Liver (tissue), 9 donors: ENCODE results near the gene PXYLP1. TPM values are rescaled to one million over a fixed set of nuclear protein-coding genes. Genes with fewer than 3 reads are reported as not detected.
A peak's percentile ranks its signal among the peaks of the same experiment; 100 is the strongest.

Experiments
- DNase-seq: peaks from one replicate; pipeline ENCODE4 v3.0.0-alpha.2; 2017; ENCODE audit warnings: low spot score
- H3K27ac ChIP-seq, 2 donors: one replicate each; pipeline ENCODE4 v1.7.0; 2013; ENCODE audit warnings: inconsistent platforms in 2 of 2, low read length in 2 of 2, control low read depth in 1 of 2, low read depth in 1 of 2, mild to moderate bottlenecking in 1 of 2
- H3K27me3 ChIP-seq, 4 donors: one replicate each; pipeline versions ENCODE4 v1.6.1 to v1.7.0; 2013; ENCODE audit warnings: low read length in 3 of 4, inconsistent platforms in 1 of 4, mild to moderate bottlenecking in 1 of 4, moderate library complexity in 1 of 4; ENCODE audit not compliant: control insufficient read depth in 4 of 4, insufficient read depth in 4 of 4
- H3K36me3 ChIP-seq, 4 donors: one replicate each; pipeline versions ENCODE4 v1.6.1 to v1.7.0; 2013; ENCODE audit warnings: low read length in 3 of 4, mild to moderate bottlenecking in 3 of 4, low read depth in 1 of 4, moderate library complexity in 1 of 4; ENCODE audit not compliant: control insufficient read depth in 4 of 4, insufficient read depth in 3 of 4
- H3K4me1 ChIP-seq, 4 donors: one replicate each; pipeline versions ENCODE4 v1.6.1 to v1.7.0; 2013; ENCODE audit warnings: low read length in 3 of 4, mild to moderate bottlenecking in 3 of 4, moderate library complexity in 1 of 4; ENCODE audit not compliant: control insufficient read depth in 4 of 4, insufficient read depth in 4 of 4
- H3K4me3 ChIP-seq, 3 donors: one replicate each; pipeline versions ENCODE4 v1.6.1 to v1.7.0; 2013; ENCODE audit warnings: low read length in 3 of 3, control low read depth in 1 of 3, low read depth in 1 of 3, mild to moderate bottlenecking in 1 of 3
- H3K9ac ChIP-seq, 2 donors: one replicate each; pipeline ENCODE4 v1.7.0; 2013; ENCODE audit warnings: low read length in 2 of 2, mild to moderate bottlenecking in 2 of 2, moderate library complexity in 2 of 2, control low read depth in 1 of 2, low read depth in 1 of 2
- H3K9me3 ChIP-seq, 4 donors: one replicate each; pipeline versions ENCODE4 v1.6.1 to v1.7.0; 2013; ENCODE audit warnings: low read length in 3 of 4; ENCODE audit not compliant: control insufficient read depth in 4 of 4
- EGR1 ChIP-seq, 2 donors: IDR thresholded peaks; 2 replicates each; pipeline ENCODE4 v1.6.1; 2016 to 2018; ENCODE audit warnings: antibody characterized with exemption in 2 of 2, low read depth in 2 of 2
- FOXA1 ChIP-seq: IDR thresholded peaks from 2 replicates; pipeline ENCODE4 v1.6.1; 2016; ENCODE audit warnings: antibody characterized with exemption
- GABPA ChIP-seq, 2 donors: IDR thresholded peaks in 1 of 2; conservative IDR thresholded peaks in 1 of 2; 2 replicates each; pipeline ENCODE4 v1.6.1; 2016; ENCODE audit warnings: antibody characterized with exemption in 2 of 2, mild to moderate bottlenecking in 1 of 2, moderate library complexity in 1 of 2
- HNF4A ChIP-seq, 2 donors: conservative IDR thresholded peaks; 2 replicates each; pipeline ENCODE4 v1.6.1; 2016; ENCODE audit warnings: antibody characterized with exemption in 2 of 2, mild to moderate bottlenecking in 2 of 2
- HNF4G ChIP-seq: IDR thresholded peaks from 2 replicates; pipeline ENCODE4 v1.6.1; 2016; ENCODE audit warnings: antibody characterized with exemption
- JUND ChIP-seq, 2 donors: IDR thresholded peaks; 2 replicates each; pipeline ENCODE4 v1.6.1; 2016; ENCODE audit warnings: antibody characterized with exemption in 2 of 2
- NR2F2 ChIP-seq: IDR thresholded peaks from 2 replicates; pipeline ENCODE4 v1.6.1; 2016; ENCODE audit warnings: antibody characterized with exemption
- RAD21 ChIP-seq, 2 donors: IDR thresholded peaks; 2 replicates each; pipeline ENCODE4 v1.6.1; 2016; ENCODE audit warnings: antibody characterized with exemption in 2 of 2, mild to moderate bottlenecking in 2 of 2
- RXRA ChIP-seq, 2 donors: IDR thresholded peaks; 2 replicates each; pipeline ENCODE4 v1.6.1; 2017 to 2018; ENCODE audit warnings: antibody characterized with exemption in 2 of 2, mild to moderate bottlenecking in 1 of 2
- SP1 ChIP-seq: IDR thresholded peaks from 2 replicates; pipeline ENCODE4 v1.6.1; 2018; ENCODE audit warnings: antibody characterized with exemption, mild to moderate bottlenecking
- TAF1 ChIP-seq: conservative IDR thresholded peaks from 2 replicates; pipeline ENCODE4 v1.6.1; 2016; ENCODE audit warnings: antibody characterized with exemption, mild to moderate bottlenecking
- YY1 ChIP-seq: IDR thresholded peaks from 2 replicates; pipeline ENCODE4 v1.6.1; 2016; ENCODE audit warnings: antibody characterized with exemption, mild to moderate bottlenecking
- WGBS: extraction: QIAGEN DNeasy Blood & Tissue Kit; methylation state at CpG from one replicate; pipeline ENCODE4 v1.1.7; 2013; 5-methylcytosine and 5-hydroxymethylcytosine counted together
- polyA plus RNA-seq, 2 donors: library from polyadenylated mRNA; stranded (reverse) in 1 of 2; unstranded in 1 of 2; fragments of 200-250 nt in 1 of 2; fragments of >200 nt in 1 of 2; fragmentation: Nextera tagmentation in 1 of 2; extraction: Ambion mirVana in 1 of 2; gene quantifications; one replicate each; pipeline versions ENCODE4 v1.2.1 to v1.2.3, GENCODE V29; 2013 to 2015
- total RNA-seq, 2 donors: library from RNA; depleted of rRNA; stranded (reverse); fragments of >200 nt; gene quantifications; one replicate each; pipeline ENCODE4 v1.2.3, GENCODE V29; 2014
- TF ChIP-seq, protein P1 (sequence below): IDR thresholded peaks from 2 replicates; pipeline ENCODE4 v1.6.1; 2016; ENCODE audit warnings: antibody characterized with exemption, mild to moderate bottlenecking
- TF ChIP-seq, protein P2 (sequence below): IDR thresholded peaks from 2 replicates; pipeline ENCODE4 v1.6.1; 2016; ENCODE audit warnings: antibody characterized with exemption
- TF ChIP-seq, protein P3 (sequence below): fragments of 150-350 bp; IDR thresholded peaks from 2 replicates; pipeline ENCODE4 v1.5.1; 2017; ENCODE audit warnings: improper control_type of control experiment, low read depth, low read length; ENCODE audit not compliant: missing input control
- donor health status: healthy.
- donor health status: healthy.
- donor health status: healthy.
- donor health status: healthy.
- donor health status: healthy.

PXYLP1 gene
- total and polyA plus RNA-seq, 4 donors: 1.1 to 5.3 (median 3.1) TPM

DNA sequence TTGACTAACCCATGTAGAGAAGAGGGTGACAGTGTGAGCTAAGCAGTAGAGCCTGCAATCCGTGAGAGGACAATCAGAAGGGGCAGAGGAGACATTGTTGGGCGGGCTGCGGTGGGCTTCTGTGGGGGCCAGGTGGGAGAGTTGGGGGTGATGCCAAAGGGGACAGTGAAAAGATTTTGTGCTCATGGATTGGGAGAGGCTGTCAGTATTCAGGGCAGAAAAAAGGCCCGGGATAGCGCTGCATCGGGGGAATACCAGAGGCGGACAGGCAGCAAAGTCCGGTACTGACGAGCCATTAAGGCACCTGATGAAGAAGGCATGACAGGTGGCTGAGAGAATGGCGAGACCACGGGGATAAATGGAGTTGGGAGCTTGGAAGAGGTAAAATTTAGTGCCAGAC, 1.3 kb upstream of the PXYLP1 start:
- Histone ChIP-seq H3K9ac (no peak overlapping the region), H3K27me3 (no peaks in the 10 kb centered on the region), H3K4me3 (no peak overlapping the region), H3K9me3 (no peaks in the 10 kb centered on the region), H3K27ac (no peak overlapping the region), H3K36me3 (no peaks in the 10 kb centered on the region), H3K4me1 (peaks cover 1 to 17% (median 9%) of the 10 kb centered on the region in 4 donors)
- TF ChIP-seq YY1 (no peak), EGR1 (IDR thresholded peaks at IDR 0.05; ENCODE audit: low read depth in 2 of 2) (no peak), FOXA1 (no peak), NR2F2 (no peak), RAD21 (IDR thresholded peaks at IDR 0.05) (no peak), HNF4A (conservative IDR thresholded peaks at IDR 0.05) (no peak)
- 98% methylated on average over 11 of the region's 11 CpGs for WGBS
- no peak for DNase-seq

DNA sequence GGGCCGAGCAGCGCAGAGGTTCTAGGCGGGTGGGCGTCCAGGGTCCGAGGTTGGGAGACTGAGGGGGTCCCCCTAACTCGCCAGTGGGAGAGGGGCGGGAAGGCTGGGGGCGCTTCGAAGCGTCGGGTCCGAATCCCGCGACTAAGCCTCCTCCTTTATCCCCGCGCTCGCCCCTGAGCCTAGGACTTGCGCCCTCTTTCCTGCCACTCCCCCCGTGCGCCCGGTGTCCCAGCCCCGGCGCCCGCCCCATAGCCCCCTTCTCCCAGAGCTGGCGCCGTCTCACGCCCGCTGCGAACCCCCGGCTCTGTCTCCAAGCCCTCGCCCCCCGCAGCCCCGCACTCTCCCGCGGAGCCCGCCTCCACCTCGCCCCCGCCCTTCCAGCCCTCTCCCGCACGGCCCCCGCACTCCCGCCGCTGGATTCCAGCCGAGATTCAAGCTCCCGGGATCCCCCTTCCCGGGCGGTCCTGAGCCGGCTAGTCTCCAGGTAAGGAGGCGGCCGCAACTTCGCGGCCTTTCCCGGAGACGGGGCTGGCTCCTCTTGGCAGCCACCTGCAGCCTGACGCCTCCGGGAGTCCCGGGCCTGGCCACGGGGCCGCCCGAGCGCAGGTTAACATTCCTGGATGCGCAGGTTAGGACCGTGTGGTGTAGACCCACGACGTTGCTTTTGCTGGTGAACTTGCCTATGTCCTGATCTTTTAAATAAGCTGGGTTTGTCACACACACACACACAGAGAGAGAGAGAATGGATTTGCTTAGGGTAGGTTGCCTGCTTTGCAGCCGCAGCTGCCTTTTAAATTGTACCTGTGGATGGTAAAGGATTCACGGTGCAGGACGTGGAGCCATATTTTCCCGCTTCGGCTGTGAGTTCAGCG, 563 bp downstream of the PXYLP1 start:
- Histone ChIP-seq H3K27ac (no peak overlapping the region), H3K4me1 (peaks cover 2 to 27% (median 18%) of the 10 kb centered on the region in 4 donors), H3K27me3 (no peaks in the 10 kb centered on the region), H3K4me3 (peak overlapping the region; percentile 38 to 72 (median 69)), H3K9me3 (no peaks in the 10 kb centered on the region), H3K36me3 (no peaks in the 10 kb centered on the region), H3K9ac (peak overlapping the region in 1 of 2 donors; percentile 19)
- TF ChIP-seq JUND (IDR thresholded peaks at IDR 0.05): no peak
- TF ChIP-seq TAF1: no peak
- no peak for TF ChIP-seq RAD21 (IDR thresholded peaks at IDR 0.05)
- TF ChIP-seq FOXA1: no peak
- no peak for TF ChIP-seq NR2F2
- 4% methylated on average over 71 of the region's 71 CpGs for WGBS
- peak; percentile 39 for DNase-seq

DNA sequence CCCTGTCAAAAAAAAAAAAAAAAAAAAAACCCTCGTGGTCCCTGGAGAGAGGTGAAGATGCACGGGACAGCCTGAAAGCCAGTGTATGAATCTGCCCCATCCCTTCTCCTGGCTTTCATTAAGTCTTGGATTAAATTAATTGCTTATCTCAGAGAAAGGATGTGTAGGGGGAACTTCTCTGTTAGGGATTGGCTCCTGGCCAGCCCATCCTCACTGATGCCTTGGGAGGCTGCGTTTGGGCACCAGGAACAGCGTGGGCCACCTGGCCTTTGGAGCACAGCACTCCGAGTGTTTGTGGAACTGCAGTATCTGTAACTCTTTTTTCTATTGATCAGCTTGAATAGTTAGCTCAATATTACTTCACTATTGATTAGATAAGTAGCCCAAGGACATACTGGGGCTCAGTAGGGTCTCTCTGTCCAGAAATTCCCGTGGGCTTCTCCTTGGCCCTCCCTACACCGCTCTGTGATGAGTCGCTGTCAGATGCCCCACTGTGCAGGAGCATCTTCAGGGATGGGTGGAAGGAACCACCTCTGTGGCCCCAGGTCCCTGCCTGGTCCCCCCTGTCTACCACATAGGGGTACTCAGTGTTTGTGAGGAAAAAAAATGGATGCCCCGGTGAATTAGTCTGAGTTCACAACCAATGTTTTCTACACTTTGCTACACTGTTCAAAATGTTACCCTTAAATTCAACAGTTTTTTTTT, 2.0 kb downstream of the PXYLP1 start:
- no peak overlapping the region for H3K27ac ChIP-seq
- no peaks in the 10 kb centered on the region for H3K9me3 ChIP-seq
- DNase-seq: no peak
- no peaks in the 10 kb centered on the region for H3K36me3 ChIP-seq
- H3K4me1 ChIP-seq: peaks cover 2 to 27% (median 18%) of the 10 kb centered on the region in 4 donors
- no peak overlapping the region for H3K9ac ChIP-seq
- TF ChIP-seq FOXA1: no peak
- TF ChIP-seq, protein P1, sequence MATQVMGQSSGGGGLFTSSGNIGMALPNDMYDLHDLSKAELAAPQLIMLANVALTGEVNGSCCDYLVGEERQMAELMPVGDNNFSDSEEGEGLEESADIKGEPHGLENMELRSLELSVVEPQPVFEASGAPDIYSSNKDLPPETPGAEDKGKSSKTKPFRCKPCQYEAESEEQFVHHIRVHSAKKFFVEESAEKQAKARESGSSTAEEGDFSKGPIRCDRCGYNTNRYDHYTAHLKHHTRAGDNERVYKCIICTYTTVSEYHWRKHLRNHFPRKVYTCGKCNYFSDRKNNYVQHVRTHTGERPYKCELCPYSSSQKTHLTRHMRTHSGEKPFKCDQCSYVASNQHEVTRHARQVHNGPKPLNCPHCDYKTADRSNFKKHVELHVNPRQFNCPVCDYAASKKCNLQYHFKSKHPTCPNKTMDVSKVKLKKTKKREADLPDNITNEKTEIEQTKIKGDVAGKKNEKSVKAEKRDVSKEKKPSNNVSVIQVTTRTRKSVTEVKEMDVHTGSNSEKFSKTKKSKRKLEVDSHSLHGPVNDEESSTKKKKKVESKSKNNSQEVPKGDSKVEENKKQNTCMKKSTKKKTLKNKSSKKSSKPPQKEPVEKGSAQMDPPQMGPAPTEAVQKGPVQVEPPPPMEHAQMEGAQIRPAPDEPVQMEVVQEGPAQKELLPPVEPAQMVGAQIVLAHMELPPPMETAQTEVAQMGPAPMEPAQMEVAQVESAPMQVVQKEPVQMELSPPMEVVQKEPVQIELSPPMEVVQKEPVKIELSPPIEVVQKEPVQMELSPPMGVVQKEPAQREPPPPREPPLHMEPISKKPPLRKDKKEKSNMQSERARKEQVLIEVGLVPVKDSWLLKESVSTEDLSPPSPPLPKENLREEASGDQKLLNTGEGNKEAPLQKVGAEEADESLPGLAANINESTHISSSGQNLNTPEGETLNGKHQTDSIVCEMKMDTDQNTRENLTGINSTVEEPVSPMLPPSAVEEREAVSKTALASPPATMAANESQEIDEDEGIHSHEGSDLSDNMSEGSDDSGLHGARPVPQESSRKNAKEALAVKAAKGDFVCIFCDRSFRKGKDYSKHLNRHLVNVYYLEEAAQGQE: no peak
- no peak for TF ChIP-seq JUND (IDR thresholded peaks at IDR 0.05)
- TF ChIP-seq EGR1 (IDR thresholded peaks at IDR 0.05; ENCODE audit: low read depth in 2 of 2): no peak
- TF ChIP-seq YY1: no peak
- TF ChIP-seq RAD21 (IDR thresholded peaks at IDR 0.05): no peak
- TF ChIP-seq SP1: no peak
- TF ChIP-seq, protein P2, sequence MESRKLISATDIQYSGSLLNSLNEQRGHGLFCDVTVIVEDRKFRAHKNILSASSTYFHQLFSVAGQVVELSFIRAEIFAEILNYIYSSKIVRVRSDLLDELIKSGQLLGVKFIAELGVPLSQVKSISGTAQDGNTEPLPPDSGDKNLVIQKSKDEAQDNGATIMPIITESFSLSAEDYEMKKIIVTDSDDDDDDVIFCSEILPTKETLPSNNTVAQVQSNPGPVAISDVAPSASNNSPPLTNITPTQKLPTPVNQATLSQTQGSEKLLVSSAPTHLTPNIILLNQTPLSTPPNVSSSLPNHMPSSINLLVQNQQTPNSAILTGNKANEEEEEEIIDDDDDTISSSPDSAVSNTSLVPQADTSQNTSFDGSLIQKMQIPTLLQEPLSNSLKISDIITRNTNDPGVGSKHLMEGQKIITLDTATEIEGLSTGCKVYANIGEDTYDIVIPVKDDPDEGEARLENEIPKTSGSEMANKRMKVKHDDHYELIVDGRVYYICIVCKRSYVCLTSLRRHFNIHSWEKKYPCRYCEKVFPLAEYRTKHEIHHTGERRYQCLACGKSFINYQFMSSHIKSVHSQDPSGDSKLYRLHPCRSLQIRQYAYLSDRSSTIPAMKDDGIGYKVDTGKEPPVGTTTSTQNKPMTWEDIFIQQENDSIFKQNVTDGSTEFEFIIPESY: no peak
- TF ChIP-seq GABPA (IDR thresholded peaks at IDR 0.05 in 1 of 2, conservative IDR thresholded peaks at IDR 0.05 in 1 of 2): no peak
- TF ChIP-seq, protein P3, sequence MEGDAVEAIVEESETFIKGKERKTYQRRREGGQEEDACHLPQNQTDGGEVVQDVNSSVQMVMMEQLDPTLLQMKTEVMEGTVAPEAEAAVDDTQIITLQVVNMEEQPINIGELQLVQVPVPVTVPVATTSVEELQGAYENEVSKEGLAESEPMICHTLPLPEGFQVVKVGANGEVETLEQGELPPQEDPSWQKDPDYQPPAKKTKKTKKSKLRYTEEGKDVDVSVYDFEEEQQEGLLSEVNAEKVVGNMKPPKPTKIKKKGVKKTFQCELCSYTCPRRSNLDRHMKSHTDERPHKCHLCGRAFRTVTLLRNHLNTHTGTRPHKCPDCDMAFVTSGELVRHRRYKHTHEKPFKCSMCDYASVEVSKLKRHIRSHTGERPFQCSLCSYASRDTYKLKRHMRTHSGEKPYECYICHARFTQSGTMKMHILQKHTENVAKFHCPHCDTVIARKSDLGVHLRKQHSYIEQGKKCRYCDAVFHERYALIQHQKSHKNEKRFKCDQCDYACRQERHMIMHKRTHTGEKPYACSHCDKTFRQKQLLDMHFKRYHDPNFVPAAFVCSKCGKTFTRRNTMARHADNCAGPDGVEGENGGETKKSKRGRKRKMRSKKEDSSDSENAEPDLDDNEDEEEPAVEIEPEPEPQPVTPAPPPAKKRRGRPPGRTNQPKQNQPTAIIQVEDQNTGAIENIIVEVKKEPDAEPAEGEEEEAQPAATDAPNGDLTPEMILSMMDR: no peak
- TF ChIP-seq RXRA (IDR thresholded peaks at IDR 0.05): no peak
- no peak for TF ChIP-seq HNF4G
- no peaks in the 10 kb centered on the region for H3K27me3 ChIP-seq
- H3K4me3 ChIP-seq: no peak overlapping the region
- WGBS: 84% methylated on average over 9 of the region's 9 CpGs
